GM12872 (cell line): ENCODE data around the gene GATA2.

Experiments used
- CTCF ChIP-seq: IDR thresholded peaks from 3 replicates; pipeline ENCODE4 v1.5.1; 2011; ENCODE audit warnings: low read depth, mild to moderate bottlenecking, low read length, moderate library complexity; ENCODE audit not compliant: insufficient read depth

GATA2 gene

GRCh38 chr3:128505771-128506170 lies 12.8 kb upstream of the GATA2 start:
- no peak for TF ChIP-seq CTCF

GRCh38 chr3:128504963-128505730 lies 12.1 kb upstream of the GATA2 start:
- no peak for TF ChIP-seq CTCF

- no peak for TF ChIP-seq CTCF
Observed at GRCh38 chr3:128504533-128504915, 11.5 kb upstream of the GATA2 start.

GRCh38 chr3:128503751-128504532 lies 10.9 kb upstream of the GATA2 start:
- TF ChIP-seq CTCF: no peak

GRCh38 chr3:128503164-128503651 lies 10.2 kb upstream of the GATA2 start:
- TF ChIP-seq CTCF: no peak

- no peak for TF ChIP-seq CTCF
Observed at GRCh38 chr3:128502712-128503111, 9.7 kb upstream of the GATA2 start.

- no peak for TF ChIP-seq CTCF
Observed at GRCh38 chr3:128501431-128501830, 8.4 kb upstream of the GATA2 start.
